Muscle layer of duodenum (tissue), 2 donors: ENCODE data around the gene SMO.

Source experiments
- H3K27ac ChIP-seq: one replicate; pipeline ENCODE4 v1.7.0; 2013; ENCODE audit warnings: mild to moderate bottlenecking, low read length
- H3K27me3 ChIP-seq: one replicate; pipeline ENCODE4 v1.7.0; 2013; ENCODE audit warnings: low read depth, mild to moderate bottlenecking, control low read depth, low read length
- H3K36me3 ChIP-seq, 2 donors: one replicate each; pipeline ENCODE4 v1.7.0; 2013; ENCODE audit warnings: low read length in 2 of 2, control low read depth in 1 of 2, mild to moderate bottlenecking in 1 of 2; ENCODE audit not compliant: insufficient read depth in 2 of 2, control insufficient read depth in 1 of 2
- H3K4me1 ChIP-seq, 2 donors: one replicate each; pipeline ENCODE4 v1.7.0; 2013; ENCODE audit warnings: low read length in 2 of 2, mild to moderate bottlenecking in 2 of 2, control low read depth in 1 of 2, moderate library complexity in 1 of 2; ENCODE audit not compliant: insufficient read depth in 2 of 2, control insufficient read depth in 1 of 2
- H3K4me3 ChIP-seq, 2 donors: one replicate each; pipeline ENCODE4 v1.7.0; 2013; ENCODE audit warnings: low read length in 2 of 2, low read depth in 1 of 2, mild to moderate bottlenecking in 1 of 2
- H3K9me3 ChIP-seq, 2 donors: one replicate each; pipeline ENCODE4 v1.7.0; 2013; ENCODE audit warnings: low read length in 2 of 2, control low read depth in 1 of 2, mild to moderate bottlenecking in 1 of 2; ENCODE audit not compliant: control insufficient read depth in 1 of 2
- donor health status: healthy.

SMO gene

GRCh38 chr7:129160161-129160905 lies 28.1 kb upstream of the SMO start:
- H3K9me3 ChIP-seq = peaks cover 0 to 3% of the 10 kb centered on the region in 2 donors
- H3K4me3 ChIP-seq = no peak overlapping the region
- H3K27ac ChIP-seq = no peak overlapping the region
- no peaks in the 10 kb centered on the region for H3K27me3 ChIP-seq
- no peaks in the 10 kb centered on the region for H3K4me1 ChIP-seq
- H3K36me3 ChIP-seq = no peaks in the 10 kb centered on the region

DNA sequence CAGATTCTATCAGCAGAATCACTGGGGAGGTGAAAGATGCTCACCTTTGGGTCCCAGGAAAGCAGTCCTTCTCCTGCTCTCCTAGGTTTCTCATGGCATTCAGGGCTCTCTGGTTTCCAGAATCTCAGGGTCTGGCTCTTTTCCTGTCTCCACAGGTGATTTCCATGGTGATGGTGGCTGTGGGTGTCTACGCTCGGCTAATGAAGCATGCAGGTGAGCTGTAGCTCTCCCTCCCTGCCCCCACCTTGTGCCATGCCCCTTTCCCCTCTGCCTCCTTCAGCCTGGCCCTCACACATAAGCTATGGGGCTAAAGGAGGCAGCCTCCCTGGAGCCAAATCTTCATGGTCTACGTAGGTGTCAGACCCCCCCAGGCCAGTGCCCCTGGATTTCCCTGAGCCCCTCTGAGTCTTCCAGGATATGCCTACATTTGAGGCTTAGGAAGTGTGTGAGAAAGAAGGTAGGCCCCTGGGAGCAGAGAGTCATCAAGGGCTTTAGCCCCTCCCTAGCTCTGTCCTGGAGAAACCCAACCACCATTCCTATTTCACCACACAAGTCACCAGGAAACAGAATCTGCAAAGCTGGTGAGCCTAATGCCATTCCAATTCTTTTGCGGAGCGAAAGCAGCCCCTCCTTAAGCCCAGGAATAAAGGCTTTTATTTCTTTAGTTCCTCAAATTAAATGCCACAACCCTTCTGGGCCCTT lies 26.8 kb upstream of the SMO start:
- H3K27me3 ChIP-seq = no peaks in the 10 kb centered on the region
- no peaks in the 10 kb centered on the region for H3K4me1 ChIP-seq
- H3K36me3 ChIP-seq = peaks cover 0 to 4% of the 10 kb centered on the region in 2 donors
- H3K9me3 ChIP-seq = peaks cover 0 to 3% of the 10 kb centered on the region in 2 donors
- no peak overlapping the region for H3K4me3 ChIP-seq
- no peak overlapping the region for H3K27ac ChIP-seq

DNA sequence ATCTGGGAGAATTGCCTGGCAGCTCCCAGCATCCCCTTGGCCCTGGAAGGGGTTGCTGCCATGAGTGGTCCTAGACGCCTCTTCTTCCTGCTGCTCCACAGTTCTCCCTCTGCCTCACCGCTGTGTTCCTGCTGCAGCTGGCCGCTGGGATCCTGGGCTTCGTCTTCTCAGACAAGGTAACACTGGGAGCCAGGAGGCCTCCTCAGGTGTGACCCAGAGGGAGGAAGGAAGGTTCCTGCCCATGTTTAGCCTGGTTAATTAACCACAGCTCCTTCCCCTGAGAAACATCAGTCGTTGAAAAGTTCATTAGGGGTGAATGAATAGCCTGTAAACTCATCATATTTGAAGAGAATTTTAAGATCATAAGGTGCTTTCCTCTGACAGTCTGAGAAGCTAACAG lies 25.7 kb upstream of the SMO start:
- Histone ChIP-seq H3K36me3 (peaks cover 0 to 4% of the 10 kb centered on the region in 2 donors), H3K27me3 (no peaks in the 10 kb centered on the region), H3K9me3 (peaks cover 0 to 3% of the 10 kb centered on the region in 2 donors)

DNA sequence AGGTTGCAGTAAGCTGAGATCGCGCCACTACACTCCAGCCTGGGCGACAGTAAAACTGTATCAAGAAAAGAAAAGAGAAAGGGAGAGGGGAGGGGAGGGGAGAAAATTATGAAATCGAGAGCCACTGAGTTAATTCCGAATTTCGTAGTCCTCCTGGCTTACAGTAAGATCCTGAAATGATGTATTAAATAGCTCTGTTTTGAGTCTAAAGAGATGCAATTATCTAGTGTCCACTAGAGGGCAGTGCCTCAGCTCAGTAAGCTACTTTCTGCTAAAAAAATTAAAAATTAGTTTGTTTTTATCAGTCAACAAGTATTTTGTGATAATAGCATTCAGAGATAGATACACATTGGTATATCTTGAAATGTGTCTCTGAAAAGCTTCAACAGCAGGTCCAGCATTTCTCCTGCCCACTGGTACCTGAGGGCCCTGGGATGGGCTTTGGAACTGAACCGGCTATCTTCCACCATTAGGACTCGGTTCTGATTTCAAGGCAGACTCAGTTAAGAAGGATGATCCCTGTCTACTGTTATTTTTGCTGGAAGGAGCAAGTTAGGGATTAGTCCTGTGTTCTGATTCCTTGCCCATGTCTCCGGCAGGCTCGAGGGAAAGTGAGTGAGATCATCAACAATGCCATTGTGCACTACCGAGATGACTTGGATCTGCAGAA lies 24.4 kb upstream of the SMO start:
- no peaks in the 10 kb centered on the region for H3K27me3 ChIP-seq
- H3K27ac ChIP-seq = no peak overlapping the region
- H3K36me3 ChIP-seq = peaks cover 0 to 4% of the 10 kb centered on the region in 2 donors
- H3K4me1 ChIP-seq = peaks cover 0 to 5% of the 10 kb centered on the region in 2 donors
- no peak overlapping the region for H3K4me3 ChIP-seq
- no peaks in the 10 kb centered on the region for H3K9me3 ChIP-seq

More for the DNA sequence above, 25.7 kb upstream of the SMO start:
- H3K4me1 ChIP-seq = no peaks in the 10 kb centered on the region
- H3K4me3 ChIP-seq = no peak overlapping the region
- H3K27ac ChIP-seq = no peak overlapping the region

- Histone ChIP-seq H3K4me1 (peaks cover 0 to 15% of the 10 kb centered on the region in 2 donors), H3K27me3 (no peaks in the 10 kb centered on the region), H3K9me3 (no peaks in the 10 kb centered on the region), H3K27ac (no peak overlapping the region), H3K4me3 (no peak overlapping the region), H3K36me3 (peaks cover 0 to 4% of the 10 kb centered on the region in 2 donors)
Measured at GRCh38 chr7:129166745-129167144, 21.7 kb upstream of the SMO start.

- peaks cover 0 to 4% of the 10 kb centered on the region in 2 donors for H3K36me3 ChIP-seq
- no peak overlapping the region for H3K27ac ChIP-seq
- no peaks in the 10 kb centered on the region for H3K9me3 ChIP-seq
- H3K4me1 ChIP-seq = peaks cover 0 to 15% of the 10 kb centered on the region in 2 donors
- no peaks in the 10 kb centered on the region for H3K27me3 ChIP-seq
- H3K4me3 ChIP-seq = no peak overlapping the region
Measured at GRCh38 chr7:129167817-129168216, 20.6 kb upstream of the SMO start.

GRCh38 chr7:129168231-129169021 lies 20.0 kb upstream of the SMO start:
- peak overlapping the region; percentile 37 to 53 for H3K4me3 ChIP-seq

GRCh38 chr7:129169171-129169671 lies 19.2 kb upstream of the SMO start:
- H3K9me3 ChIP-seq = no peaks in the 10 kb centered on the region
- peaks cover 0 to 15% of the 10 kb centered on the region in 2 donors for H3K4me1 ChIP-seq
- H3K27me3 ChIP-seq = no peaks in the 10 kb centered on the region
- no peak overlapping the region for H3K27ac ChIP-seq
- H3K4me3 ChIP-seq = peak overlapping the region; percentile 53 to 64
- peaks cover 0 to 4% of the 10 kb centered on the region in 2 donors for H3K36me3 ChIP-seq

More at GRCh38 chr7:129168231-129169021, 20.0 kb upstream of the SMO start:
- Histone ChIP-seq H3K9me3 (no peaks in the 10 kb centered on the region), H3K36me3 (peaks cover 0 to 4% of the 10 kb centered on the region in 2 donors), H3K27me3 (no peaks in the 10 kb centered on the region), H3K4me1 (peaks cover 0 to 15% of the 10 kb centered on the region in 2 donors), H3K27ac (no peak overlapping the region)

- no peak overlapping the region for H3K27ac ChIP-seq
- peaks cover 0 to 4% of the 10 kb centered on the region in 2 donors for H3K36me3 ChIP-seq
Measured at GRCh38 chr7:129169686-129170440, 18.6 kb upstream of the SMO start.

GRCh38 chr7:129170441-129171021 lies 17.9 kb upstream of the SMO start:
- Histone ChIP-seq H3K9me3 (no peaks in the 10 kb centered on the region), H3K36me3 (peaks cover 0 to 4% of the 10 kb centered on the region in 2 donors), H3K4me1 (peaks cover 0 to 15% of the 10 kb centered on the region in 2 donors), H3K27me3 (no peaks in the 10 kb centered on the region), H3K27ac (no peak overlapping the region), H3K4me3 (no peak overlapping the region)

More at GRCh38 chr7:129169686-129170440, 18.6 kb upstream of the SMO start:
- Histone ChIP-seq H3K4me1 (peaks cover 0 to 15% of the 10 kb centered on the region in 2 donors), H3K4me3 (peak overlapping the region; percentile 53 to 64), H3K27me3 (no peaks in the 10 kb centered on the region), H3K9me3 (no peaks in the 10 kb centered on the region)
